GM12865 (cell line): ENCODE data around the gene TRIM62.
A peak's percentile ranks its signal among the peaks of the same experiment; 100 is the strongest.
"Not testable (repeated sequence)": the region's sequence is repeated elsewhere in the genome, so short reads cannot be mapped to it uniquely, and the experiment has no call there.

ENCODE experiments used
- DNase-seq: peaks from one replicate; pipeline ENCODE4 v3.0.0; 2010; ENCODE audit warnings: low read depth
- H3K4me3 ChIP-seq: 2 replicates; pipeline ENCODE4 v1.5.1; 2011; ENCODE audit warnings: mild to moderate bottlenecking, low read depth, low read length, control low read depth
- CTCF ChIP-seq: IDR thresholded peaks from 2 replicates; pipeline ENCODE4 v1.5.1; 2011; ENCODE audit warnings: low read length, control low read depth, low read depth, inconsistent platforms; ENCODE audit not compliant: insufficient read depth; ENCODE audit errors: missing control alignments

Gene TRIM62

GRCh38 chr1:33110477-33110876, 71.4 kb downstream of the TRIM62 start:
- no peak for DNase-seq
- no peak overlapping the region for H3K4me3 ChIP-seq
- no peak for TF ChIP-seq CTCF

- DNase-seq: not testable (repeated sequence)
- peak overlapping the region; percentile 21; the same call in 1 of the 2 replicates for H3K4me3 ChIP-seq
Observed at GRCh38 chr1:33100119-33100415, 81.8 kb downstream of the TRIM62 start.

GRCh38 chr1:33099290-33100118, 82.3 kb downstream of the TRIM62 start:
- DNase-seq: peak; percentile 94
- H3K4me3 ChIP-seq: peak overlapping the region; percentile 21
- TF ChIP-seq CTCF: peak; percentile 38

- H3K4me3 ChIP-seq: no peak overlapping the region
- no peak for DNase-seq
- TF ChIP-seq CTCF: no peak
Observed at GRCh38 chr1:33098371-33098770, 83.5 kb downstream of the TRIM62 start.

- no peak for DNase-seq
- H3K4me3 ChIP-seq: no peak overlapping the region
- TF ChIP-seq CTCF: no peak
Observed at GRCh38 chr1:33097762-33098161, 84.1 kb downstream of the TRIM62 start.

- TF ChIP-seq CTCF: no peak
- no peak overlapping the region for H3K4me3 ChIP-seq
- no peak for DNase-seq
Observed at GRCh38 chr1:33097137-33097611, 84.7 kb downstream of the TRIM62 start.

- DNase-seq: no peak
- TF ChIP-seq CTCF: no peak
- H3K4me3 ChIP-seq: no peak overlapping the region
Observed at GRCh38 chr1:33096363-33097005, 85.4 kb downstream of the TRIM62 start.
